ENCODE measurements around the gene ABHD12.
A peak's percentile ranks its signal among the peaks of the same experiment; 100 is the strongest.

The ABHD12 gene

GRCh38 chr20:25294459-25295385 lies 95.9 kb downstream of the ABHD12 start:
- no peak for DNase-seq (ENCODE audit: extremely low read depth, low read depth)
- TF ChIP-seq, protein P1, sequence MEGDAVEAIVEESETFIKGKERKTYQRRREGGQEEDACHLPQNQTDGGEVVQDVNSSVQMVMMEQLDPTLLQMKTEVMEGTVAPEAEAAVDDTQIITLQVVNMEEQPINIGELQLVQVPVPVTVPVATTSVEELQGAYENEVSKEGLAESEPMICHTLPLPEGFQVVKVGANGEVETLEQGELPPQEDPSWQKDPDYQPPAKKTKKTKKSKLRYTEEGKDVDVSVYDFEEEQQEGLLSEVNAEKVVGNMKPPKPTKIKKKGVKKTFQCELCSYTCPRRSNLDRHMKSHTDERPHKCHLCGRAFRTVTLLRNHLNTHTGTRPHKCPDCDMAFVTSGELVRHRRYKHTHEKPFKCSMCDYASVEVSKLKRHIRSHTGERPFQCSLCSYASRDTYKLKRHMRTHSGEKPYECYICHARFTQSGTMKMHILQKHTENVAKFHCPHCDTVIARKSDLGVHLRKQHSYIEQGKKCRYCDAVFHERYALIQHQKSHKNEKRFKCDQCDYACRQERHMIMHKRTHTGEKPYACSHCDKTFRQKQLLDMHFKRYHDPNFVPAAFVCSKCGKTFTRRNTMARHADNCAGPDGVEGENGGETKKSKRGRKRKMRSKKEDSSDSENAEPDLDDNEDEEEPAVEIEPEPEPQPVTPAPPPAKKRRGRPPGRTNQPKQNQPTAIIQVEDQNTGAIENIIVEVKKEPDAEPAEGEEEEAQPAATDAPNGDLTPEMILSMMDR (IDR thresholded peaks at IDR 0.05; ENCODE audit: low read depth, low read length) = peak; percentile 95

DNA sequence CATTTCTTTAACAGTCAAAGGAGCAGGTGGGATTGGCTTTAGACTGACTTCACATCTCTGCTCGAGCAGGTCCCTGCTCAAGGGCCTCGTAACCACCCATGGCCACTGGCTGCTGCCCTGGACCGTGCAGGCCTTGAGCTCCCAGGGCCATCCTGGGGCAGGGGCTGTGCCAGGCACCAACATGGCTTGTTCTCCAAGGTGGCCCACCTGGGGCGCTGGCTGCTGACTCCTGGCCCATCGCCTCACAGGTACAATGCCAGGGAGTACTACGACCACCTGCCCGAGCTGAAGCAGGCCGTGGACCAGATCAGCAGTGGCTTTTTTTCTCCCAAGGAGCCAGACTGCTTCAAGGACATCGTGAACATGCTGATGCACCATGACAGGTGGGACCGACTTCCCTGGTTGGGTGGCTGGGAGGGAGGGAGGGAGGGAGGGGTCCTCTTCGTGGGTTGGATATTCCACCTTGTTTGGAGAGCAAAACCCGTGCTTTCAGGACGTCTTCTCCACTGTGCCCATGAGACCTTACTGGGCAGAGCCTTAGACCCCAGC lies 96.7 kb downstream of the ABHD12 start:
- no peak for DNase-seq (ENCODE audit: extremely low read depth, low read depth)
- TF ChIP-seq, protein P1 (IDR thresholded peaks at IDR 0.05; ENCODE audit: low read depth, low read length) = no peak

DNA sequence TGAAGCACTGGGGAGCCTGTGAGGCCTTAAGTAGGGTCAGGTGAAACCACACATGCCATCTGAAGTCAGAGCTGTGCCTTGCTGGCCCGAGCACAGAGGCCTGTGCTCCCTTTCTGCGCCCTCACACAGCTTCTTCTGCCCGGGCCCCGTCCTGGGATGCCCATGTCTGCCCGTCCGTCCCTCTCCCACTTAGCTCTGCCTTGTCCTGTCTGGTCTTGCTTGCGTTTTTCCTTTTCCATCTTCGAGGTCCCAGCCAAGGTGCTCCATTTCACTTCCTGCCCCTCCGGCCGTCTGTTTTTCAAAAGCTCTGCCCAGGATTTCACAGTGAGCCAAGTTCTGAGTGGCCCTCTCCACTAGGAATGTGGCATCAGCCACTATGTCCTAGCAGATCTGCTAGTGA lies 97.1 kb downstream of the ABHD12 start:
- TF ChIP-seq, protein P1 (IDR thresholded peaks at IDR 0.05; ENCODE audit: low read depth, low read length) = no peak
- no peak for DNase-seq (ENCODE audit: extremely low read depth, low read depth)

GRCh38 chr20:25292176-25292891 lies 98.3 kb downstream of the ABHD12 start:
- TF ChIP-seq, protein P1 (IDR thresholded peaks at IDR 0.05; ENCODE audit: low read depth, low read length) = no peak
- no peak for DNase-seq (ENCODE audit: extremely low read depth, low read depth)

DNA sequence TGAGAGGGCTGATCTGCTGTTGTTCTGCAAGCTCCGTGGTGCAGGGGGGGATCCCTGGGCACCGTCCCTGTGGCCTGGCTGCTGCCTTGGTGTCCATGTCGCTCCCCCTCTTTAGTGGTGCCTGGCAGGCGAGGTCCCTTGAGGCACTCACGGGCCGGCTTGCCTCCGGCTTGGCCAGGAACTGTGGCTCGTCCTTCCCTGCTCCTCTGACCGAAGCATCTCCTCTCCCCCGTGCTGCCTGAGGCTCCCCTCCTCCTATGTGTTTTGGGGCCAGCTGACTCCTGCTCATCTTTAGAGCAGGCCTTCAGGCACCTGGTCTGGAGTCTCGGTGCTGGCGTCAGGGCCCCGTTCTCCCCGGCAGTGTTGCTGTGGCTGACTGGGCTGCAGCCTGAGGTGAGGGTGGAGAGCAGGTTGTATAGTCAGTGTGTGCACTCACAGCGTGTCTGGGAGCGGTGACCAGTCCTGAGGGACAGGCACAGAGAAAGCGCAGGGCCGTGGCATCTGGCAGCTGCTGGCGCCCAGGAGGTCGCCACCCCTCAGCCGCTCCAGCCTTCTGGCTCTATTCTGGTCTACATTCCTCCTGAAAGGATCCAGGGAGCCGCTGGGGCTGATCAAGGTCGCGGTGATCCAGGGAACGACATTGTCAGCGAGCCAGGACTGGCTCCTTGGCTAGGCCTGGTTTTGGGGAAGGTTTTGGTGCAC lies 99.1 kb downstream of the ABHD12 start:
- no peak for DNase-seq (ENCODE audit: extremely low read depth, low read depth)
- TF ChIP-seq, protein P1 (IDR thresholded peaks at IDR 0.05; ENCODE audit: low read depth, low read length) = no peak

DNA sequence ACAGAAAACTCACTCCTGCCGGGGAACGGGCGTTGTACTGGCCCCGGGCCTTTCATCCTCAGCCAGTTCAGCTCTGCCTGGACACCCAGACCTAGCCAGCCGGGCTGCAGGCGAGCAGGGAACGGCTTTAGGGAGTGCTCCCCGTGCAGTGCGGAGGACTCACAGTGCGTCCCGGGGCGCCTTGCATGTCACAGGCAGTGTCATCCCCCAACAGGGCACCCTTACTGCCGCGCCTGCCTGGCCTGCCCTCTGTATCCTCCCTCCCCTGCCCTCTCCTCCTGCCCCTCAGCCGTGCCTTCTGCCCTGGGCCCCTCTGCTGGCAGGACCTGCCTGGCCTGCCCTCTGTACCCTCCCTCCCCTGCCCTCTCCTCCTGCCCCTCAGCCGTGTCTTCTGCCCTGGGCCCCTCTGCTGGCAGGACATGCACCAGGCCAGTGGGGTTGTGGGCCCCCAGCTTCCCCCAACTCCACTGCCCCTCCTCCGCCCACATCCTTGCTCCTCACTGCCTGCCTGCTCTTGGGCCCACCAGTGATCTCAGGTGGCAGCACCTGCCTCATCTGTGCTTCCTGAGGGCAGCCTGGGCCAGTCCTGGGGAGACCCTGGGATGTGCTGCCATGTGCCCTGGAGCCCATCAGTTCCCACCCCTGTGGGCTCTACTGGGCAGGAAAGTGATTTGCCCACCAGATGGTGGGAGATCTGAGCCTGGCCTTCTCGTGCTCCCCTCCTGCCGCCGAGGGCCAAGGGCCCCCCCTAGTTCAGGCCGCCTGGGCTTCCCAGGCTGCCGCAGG lies 99.8 kb downstream of the ABHD12 start:
- no peak for DNase-seq (ENCODE audit: extremely low read depth, low read depth)
- TF ChIP-seq, protein P1 (IDR thresholded peaks at IDR 0.05; ENCODE audit: low read depth, low read length) = no peak
